HCT116 (cell line): Measurements from ENCODE around the gene DBX1. TPM values are rescaled to one million over a fixed set of nuclear protein-coding genes. Genes with fewer than 3 reads are reported as not detected.

Source experiments
- ATAC-seq: fragments of 200-7000 bp; cut with Tn5 transposase; 2 replicates; pipeline ENCODE4 v1.9.1; 2020; ENCODE audit warnings: mild to moderate bottlenecking, moderate library complexity
- BruUV-seq: library from RNA; stranded (reverse); fragments of 400-500 nt; replicated peaks from 2 replicates; lab custom pipeline; 2021; lab: Mats Ljungman, UMichigan
- CTCF ChIA-PET: fragments of 300-600 bp; sonication (Branson Sonifier 250); formaldehyde crosslinking; loops from one replicate; lab custom pipeline; 2021; ENCODE audit warnings: antibody characterized with exemption; lab: Charles Lee
- POLR2A ChIA-PET: fragments of 300-600, 350-600 bp; sonication (Branson Sonifier 250); formaldehyde crosslinking; loops from one replicate; lab custom pipeline; 2021; ENCODE audit warnings: antibody characterized with exemption; lab: Charles Lee
- RAD21 ChIA-PET, 2 experiments: fragments of 300-600 bp; sonication (Branson Sonifier 250); formaldehyde crosslinking; loops; one replicate each; lab custom pipeline; 2023; ENCODE audit warnings: low total read pairs in 2 of 2; ENCODE audit not compliant: uncharacterized antibody in 2 of 2, unreplicated experiment in 2 of 2, low non-redundant PET in 1 of 2; lab: Charles Lee
- DNase-seq: peaks from one replicate; pipeline ENCODE4 v3.0.0-alpha.2; 2010; ENCODE audit warnings: low read depth, low spot score
- H2AFZ ChIP-seq: fragments of 200-600 bp; shearing (Covaris generic), sonication (generic); 2 replicates; pipeline ENCODE4 v1.6.1; 2017; ENCODE audit warnings: low read depth, mixed run types, mixed read lengths, antibody characterized with exemption, low read length; ENCODE audit not compliant: poor library complexity, severe bottlenecking
- H3K27ac ChIP-seq: 2 replicates; pipeline ENCODE4 v1.5.1; 2012; ENCODE audit warnings: low read depth, low read length
- H3K27me3 ChIP-seq: fragments of 200-600 bp; sonication (generic); 2 replicates; pipeline ENCODE4 v1.6.1; 2016; ENCODE audit warnings: mixed run types, low read length, mixed read lengths; ENCODE audit not compliant: insufficient read depth
- H3K36me3 ChIP-seq, 2 experiments: fragments of 200-500 bp in 1 of 2; fragments of 200-600 bp in 1 of 2; sonication (Bioruptor generic) in 1 of 2; sonication (generic) in 1 of 2; 2 replicates each; pipeline versions ENCODE4 v1.5.1 to v1.6.1; 2014 to 2016; ENCODE audit warnings: low read length in 2 of 2, inconsistent platforms in 1 of 2, mixed read lengths in 1 of 2, mixed run types in 1 of 2; ENCODE audit not compliant: insufficient read depth in 2 of 2, control insufficient read depth in 1 of 2
- H3K4me1 ChIP-seq, 2 experiments: fragments of 200-600 bp in 1 of 2; sonication (generic) in 1 of 2; 2 replicates each; pipeline versions ENCODE4 v1.5.1 to v1.6.1; 2012 to 2017; ENCODE audit warnings: low read length in 2 of 2, inconsistent platforms in 1 of 2, mild to moderate bottlenecking in 1 of 2, mixed read lengths in 1 of 2, mixed run types in 1 of 2, moderate library complexity in 1 of 2; ENCODE audit not compliant: insufficient read depth in 2 of 2, control insufficient read depth in 1 of 2
- H3K4me2 ChIP-seq: fragments of 200-600 bp; sonication (generic); 2 replicates; pipeline ENCODE4 v1.6.1; 2017; ENCODE audit warnings: mixed run types, low read length, mixed read lengths
- H3K4me3 ChIP-seq, 2 experiments: fragments of 200-600 bp in 1 of 2; sonication (generic) in 1 of 2; replicated peaks in 1 of 2; 2 replicates each; pipeline ENCODE4 v1.5.1; 2011 to 2016; ENCODE audit warnings: low read length in 2 of 2, control low read depth in 1 of 2, low read depth in 1 of 2, mild to moderate bottlenecking in 1 of 2, mixed read lengths in 1 of 2, mixed run types in 1 of 2
- H3K79me2 ChIP-seq: fragments of 200-600 bp; sonication (generic); 2 replicates; pipeline ENCODE4 v1.6.1; 2017; ENCODE audit warnings: mild to moderate bottlenecking, mixed run types, low read length, moderate library complexity, mixed read lengths; ENCODE audit not compliant: insufficient read depth
- H3K9ac ChIP-seq: fragments of 200-600 bp; sonication (generic); 2 replicates; pipeline ENCODE4 v1.6.1; 2016; ENCODE audit warnings: low read length, mixed read lengths
- H3K9me2 ChIP-seq: fragments of 200-600 bp; sonication (generic), shearing (Covaris generic); 2 replicates; pipeline ENCODE4 v1.6.1; 2017; ENCODE audit warnings: mixed run types, mild to moderate bottlenecking, moderate library complexity; ENCODE audit not compliant: insufficient read depth
- H3K9me3 ChIP-seq, 2 experiments: fragments of 200-500 bp in 1 of 2; fragments of 200-600 bp in 1 of 2; sonication (Bioruptor generic) in 1 of 2; sonication (generic) in 1 of 2; 2 replicates each; pipeline ENCODE4 v1.6.1; 2014 to 2017; ENCODE audit warnings: low read length in 2 of 2, mixed read lengths in 2 of 2, inconsistent platforms in 1 of 2, low read depth in 1 of 2, mild to moderate bottlenecking in 1 of 2, mixed run types in 1 of 2, moderate library complexity in 1 of 2; ENCODE audit not compliant: control insufficient read depth in 1 of 2, insufficient read depth in 1 of 2
- H4K20me1 ChIP-seq: fragments of 200-600 bp; sonication (generic), shearing (Covaris generic); 2 replicates; pipeline ENCODE4 v1.6.1; 2017; ENCODE audit warnings: mixed run types, mild to moderate bottlenecking, moderate library complexity; ENCODE audit not compliant: insufficient read depth
- CBX3 ChIP-seq: IDR thresholded peaks from 2 replicates; pipeline ENCODE4 v1.6.1; 2012; ENCODE audit warnings: low read depth
- CEBPB ChIP-seq: IDR thresholded peaks from 2 replicates; pipeline ENCODE4 v1.6.1; 2012; ENCODE audit warnings: low read depth
- EGR1 ChIP-seq: IDR thresholded peaks from 2 replicates; pipeline ENCODE4 v1.6.1; 2012; ENCODE audit warnings: low read depth
- ELF1 ChIP-seq: IDR thresholded peaks from 2 replicates; pipeline ENCODE4 v1.6.1; 2012; ENCODE audit warnings: low read depth, borderline replicate concordance
- EZH2 ChIP-seq: fragments of 200-600 bp; sonication (generic); IDR thresholded peaks from 2 replicates; pipeline ENCODE4 v1.6.1; 2017; ENCODE audit warnings: antibody characterized with exemption, mixed run types
- EZH2phosphoT487 ChIP-seq: fragments of 200-600 bp; IDR thresholded peaks from 2 replicates; pipeline ENCODE4 v1.6.1; 2018; ENCODE audit warnings: antibody characterized with exemption, borderline replicate concordance
- POLR2AphosphoS5 ChIP-seq: IDR thresholded peaks from 2 replicates; pipeline ENCODE4 v1.6.1; 2011; ENCODE audit warnings: mild to moderate bottlenecking, low read depth, low read length, moderate library complexity
- RAD21 ChIP-seq: IDR thresholded peaks from 2 replicates; pipeline ENCODE4 v1.6.1; 2012; ENCODE audit warnings: low read depth, mild to moderate bottlenecking
- SRF ChIP-seq: IDR thresholded peaks from 2 replicates; pipeline ENCODE4 v1.6.1; 2012; ENCODE audit warnings: low read depth
- TCF7L2 ChIP-seq: IDR thresholded peaks from 2 replicates; pipeline ENCODE4 v1.7.0; 2011; ENCODE audit warnings: borderline replicate concordance, inconsistent platforms; ENCODE audit not compliant: insufficient read depth, insufficient read length; ENCODE audit errors: extremely low read depth
- YY1 ChIP-seq: IDR thresholded peaks from 2 replicates; pipeline ENCODE4 v1.6.1; 2011; ENCODE audit warnings: low read length, low read depth, moderate library complexity, mild to moderate bottlenecking; ENCODE audit not compliant: insufficient replicate concordance; ENCODE audit errors: extremely low read depth
- ZFX ChIP-seq: fragments of 450-650 bp; IDR thresholded peaks from 2 replicates; pipeline ENCODE4 v1.6.1; 2017
- intact Hi-C: fragments of 100-400 bp; cut with micrococcal nuclease; formaldehyde crosslinking; loops from 2 replicates; pipeline ENCODE4 v1.10.0; 2022
- total RNA-seq: library from RNA; stranded (reverse); gene quantifications from one replicate; pipeline ENCODE4 v1.2.1, GENCODE V29; 2021; ENCODE audit not compliant: unreplicated experiment
- TF ChIP-seq, protein P1 (sequence below): IDR thresholded peaks from 2 replicates; pipeline ENCODE4 v1.6.1; 2012; ENCODE audit warnings: low read depth
- TF ChIP-seq, protein P2 (sequence below): IDR thresholded peaks from 2 replicates; pipeline ENCODE4 v1.6.1; 2012
- TF ChIP-seq, protein P3 (sequence below), 3 experiments: fragments of 200-600 bp in 1 of 3; sonication (generic) in 1 of 3; IDR thresholded peaks in 2 of 3; conservative IDR thresholded peaks in 1 of 3; 2 replicates each; pipeline ENCODE4 v1.5.1; 2012 to 2017; ENCODE audit warnings: low read depth in 2 of 3, low read length in 2 of 3, antibody characterized with exemption in 1 of 3, borderline replicate concordance in 1 of 3, control low read depth in 1 of 3, mild to moderate bottlenecking in 1 of 3, mixed read lengths in 1 of 3, mixed run types in 1 of 3, moderate library complexity in 1 of 3; ENCODE audit not compliant: insufficient read depth in 1 of 3
- TF ChIP-seq, protein P4 (sequence below): IDR thresholded peaks from 2 replicates; pipeline ENCODE4 v1.6.1; 2012

The DBX1 gene
- total RNA-seq, 1 experiment from 2014 or later, result not detected

DNA sequence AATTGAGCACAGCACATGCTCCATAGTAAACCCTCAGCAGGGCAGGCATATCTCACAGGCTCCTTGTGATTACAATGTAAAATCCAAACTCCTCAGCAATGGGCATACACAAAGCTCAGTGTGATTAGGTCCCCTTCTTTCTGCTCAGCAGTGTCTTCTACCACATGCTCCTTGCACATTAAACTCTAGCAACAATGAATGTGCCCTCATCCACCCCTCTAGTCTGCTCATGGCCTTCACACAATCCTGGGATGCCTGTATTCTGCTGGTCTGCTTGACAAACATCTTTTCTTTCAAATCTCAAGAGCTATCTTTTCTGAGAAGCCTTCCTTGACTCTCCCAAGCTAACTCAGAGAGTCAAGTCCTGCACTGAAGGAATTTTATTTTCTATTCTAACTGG, 32.4 kb upstream of the DBX1 start:
- no peak overlapping the region for H3K9ac ChIP-seq
- H3K27me3 ChIP-seq, result peaks cover 29% of the 10 kb centered on the region
- H3K4me1 ChIP-seq, result no peaks in the 10 kb centered on the region
- no peak overlapping the region for H2AFZ ChIP-seq
- no TSS peak for BruUV-seq
- H3K79me2 ChIP-seq, result no peaks in the 10 kb centered on the region
- intact Hi-C loops, result no loop called here
- TF ChIP-seq, protein P1, sequence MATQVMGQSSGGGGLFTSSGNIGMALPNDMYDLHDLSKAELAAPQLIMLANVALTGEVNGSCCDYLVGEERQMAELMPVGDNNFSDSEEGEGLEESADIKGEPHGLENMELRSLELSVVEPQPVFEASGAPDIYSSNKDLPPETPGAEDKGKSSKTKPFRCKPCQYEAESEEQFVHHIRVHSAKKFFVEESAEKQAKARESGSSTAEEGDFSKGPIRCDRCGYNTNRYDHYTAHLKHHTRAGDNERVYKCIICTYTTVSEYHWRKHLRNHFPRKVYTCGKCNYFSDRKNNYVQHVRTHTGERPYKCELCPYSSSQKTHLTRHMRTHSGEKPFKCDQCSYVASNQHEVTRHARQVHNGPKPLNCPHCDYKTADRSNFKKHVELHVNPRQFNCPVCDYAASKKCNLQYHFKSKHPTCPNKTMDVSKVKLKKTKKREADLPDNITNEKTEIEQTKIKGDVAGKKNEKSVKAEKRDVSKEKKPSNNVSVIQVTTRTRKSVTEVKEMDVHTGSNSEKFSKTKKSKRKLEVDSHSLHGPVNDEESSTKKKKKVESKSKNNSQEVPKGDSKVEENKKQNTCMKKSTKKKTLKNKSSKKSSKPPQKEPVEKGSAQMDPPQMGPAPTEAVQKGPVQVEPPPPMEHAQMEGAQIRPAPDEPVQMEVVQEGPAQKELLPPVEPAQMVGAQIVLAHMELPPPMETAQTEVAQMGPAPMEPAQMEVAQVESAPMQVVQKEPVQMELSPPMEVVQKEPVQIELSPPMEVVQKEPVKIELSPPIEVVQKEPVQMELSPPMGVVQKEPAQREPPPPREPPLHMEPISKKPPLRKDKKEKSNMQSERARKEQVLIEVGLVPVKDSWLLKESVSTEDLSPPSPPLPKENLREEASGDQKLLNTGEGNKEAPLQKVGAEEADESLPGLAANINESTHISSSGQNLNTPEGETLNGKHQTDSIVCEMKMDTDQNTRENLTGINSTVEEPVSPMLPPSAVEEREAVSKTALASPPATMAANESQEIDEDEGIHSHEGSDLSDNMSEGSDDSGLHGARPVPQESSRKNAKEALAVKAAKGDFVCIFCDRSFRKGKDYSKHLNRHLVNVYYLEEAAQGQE, result no peak
- TF ChIP-seq, protein P2, sequence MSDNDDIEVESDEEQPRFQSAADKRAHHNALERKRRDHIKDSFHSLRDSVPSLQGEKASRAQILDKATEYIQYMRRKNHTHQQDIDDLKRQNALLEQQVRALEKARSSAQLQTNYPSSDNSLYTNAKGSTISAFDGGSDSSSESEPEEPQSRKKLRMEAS, result no peak
- TF ChIP-seq ZFX, result no peak
- no peak for TF ChIP-seq EZH2phosphoT487
- no peak for TF ChIP-seq EGR1
- no peak for TF ChIP-seq ELF1
- no peak for TF ChIP-seq TCF7L2
- TF ChIP-seq YY1, result no peak
- TF ChIP-seq, protein P3, sequence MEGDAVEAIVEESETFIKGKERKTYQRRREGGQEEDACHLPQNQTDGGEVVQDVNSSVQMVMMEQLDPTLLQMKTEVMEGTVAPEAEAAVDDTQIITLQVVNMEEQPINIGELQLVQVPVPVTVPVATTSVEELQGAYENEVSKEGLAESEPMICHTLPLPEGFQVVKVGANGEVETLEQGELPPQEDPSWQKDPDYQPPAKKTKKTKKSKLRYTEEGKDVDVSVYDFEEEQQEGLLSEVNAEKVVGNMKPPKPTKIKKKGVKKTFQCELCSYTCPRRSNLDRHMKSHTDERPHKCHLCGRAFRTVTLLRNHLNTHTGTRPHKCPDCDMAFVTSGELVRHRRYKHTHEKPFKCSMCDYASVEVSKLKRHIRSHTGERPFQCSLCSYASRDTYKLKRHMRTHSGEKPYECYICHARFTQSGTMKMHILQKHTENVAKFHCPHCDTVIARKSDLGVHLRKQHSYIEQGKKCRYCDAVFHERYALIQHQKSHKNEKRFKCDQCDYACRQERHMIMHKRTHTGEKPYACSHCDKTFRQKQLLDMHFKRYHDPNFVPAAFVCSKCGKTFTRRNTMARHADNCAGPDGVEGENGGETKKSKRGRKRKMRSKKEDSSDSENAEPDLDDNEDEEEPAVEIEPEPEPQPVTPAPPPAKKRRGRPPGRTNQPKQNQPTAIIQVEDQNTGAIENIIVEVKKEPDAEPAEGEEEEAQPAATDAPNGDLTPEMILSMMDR (IDR thresholded peaks at IDR 0.05 in 2 of 3, conservative IDR thresholded peaks at IDR 0.05 in 1 of 3; ENCODE audit: borderline replicate concordance in 1 of 3, insufficient read depth in 1 of 3, low read depth in 2 of 3, low read length in 2 of 3), result no peak
- TF ChIP-seq, protein P4, sequence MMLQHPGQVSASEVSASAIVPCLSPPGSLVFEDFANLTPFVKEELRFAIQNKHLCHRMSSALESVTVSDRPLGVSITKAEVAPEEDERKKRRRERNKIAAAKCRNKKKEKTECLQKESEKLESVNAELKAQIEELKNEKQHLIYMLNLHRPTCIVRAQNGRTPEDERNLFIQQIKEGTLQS, result no peak
- TF ChIP-seq POLR2AphosphoS5, result no peak
- no peak for TF ChIP-seq RAD21
- TF ChIP-seq SRF, result no peak
- no peak for TF ChIP-seq CBX3
- TF ChIP-seq EZH2, result no peak
- no peak for TF ChIP-seq CEBPB
- H3K4me2 ChIP-seq, result no peak overlapping the region
- CTCF ChIA-PET, result no interaction called here
- H3K4me3 ChIP-seq, result no peak overlapping the region
- RAD21 ChIA-PET, result no interaction called here
- H3K27ac ChIP-seq, result no peak overlapping the region
- no peaks in the 10 kb centered on the region for H3K36me3 ChIP-seq
- no peaks in the 10 kb centered on the region for H3K9me2 ChIP-seq
- no peaks in the 10 kb centered on the region for H3K9me3 ChIP-seq
- DNase-seq (no peak), ATAC-seq (no peak)
- POLR2A ChIA-PET, result no interaction called here
- no peaks in the 10 kb centered on the region for H4K20me1 ChIP-seq
